G401 (cell line): ENCODE results near the gene NIF3L1. TPM values are rescaled to one million over a fixed set of nuclear protein-coding genes. Genes with fewer than 3 reads are reported as not detected.

Experiments
- DNase-seq: peaks from one replicate; pipeline ENCODE4 v3.0.0-alpha.2; 2015; ENCODE audit warnings: low spot score
- in situ Hi-C: cut with HindIII; loops from 2 replicates; pipeline ENCODE4 v1.10.0; 2016; ENCODE audit warnings: low sequenced_read_pairs, mixed read lengths
- total RNA-seq: library from RNA; depleted of rRNA; stranded (reverse); fragments of >200 nt; shearing (Covaris generic); gene quantifications from 2 replicates; pipeline ENCODE4 v1.2.3, GENCODE V29; 2014; rRNA removed

The NIF3L1 gene
- total RNA-seq, 1 experiment from 2014 or later: 80.5 TPM

- in situ Hi-C loops: no loop called here
- no peak for DNase-seq
Measured at GRCh38 chr2:200950378-200950777, 61.2 kb downstream of the NIF3L1 start.

Other genes with a start within 250 kb of the NIF3L1 start
- gene BZW1, start 77.5 kb upstream of the NIF3L1 start, total RNA-seq: 474 and 596 TPM in 2 replicates
- 31.6 and 35.0 TPM in 2 replicates for gene CLK1, start 24.7 kb upstream of the NIF3L1 start, total RNA-seq
- 53.7 and 78.7 TPM in 2 replicates for gene PPIL3, start 294 bp upstream of the NIF3L1 start, total RNA-seq
- 30.3 and 61.4 TPM in 2 replicates for gene ORC2, start 74.3 kb downstream of the NIF3L1 start, total RNA-seq
- gene HYCC2, start 182.3 kb downstream of the NIF3L1 start, total RNA-seq: 0.49 and 3.2 TPM in 2 replicates
- 78.6 and 93.5 TPM in 2 replicates for gene NDUFB3, start 182.6 kb downstream of the NIF3L1 start, total RNA-seq
- gene CFLAR, start 226.8 kb downstream of the NIF3L1 start, total RNA-seq: 17.9 and 24.1 TPM in 2 replicates